HG03457 (cell line): ENCODE measurements around the gene AGTPBP1.
"Not testable (repeated sequence)": the region's sequence is repeated elsewhere in the genome, so short reads cannot be mapped to it uniquely, and the experiment has no call there.

Experiments
- ATAC-seq: cut with Tn5 transposase; IDR thresholded peaks from one replicate; pipeline ENCODE4 v1.9.1; 2021; ENCODE audit warnings: moderate number of reproducible peaks; ENCODE audit not compliant: unreplicated experiment

Gene AGTPBP1

GRCh38 chr9:85723215-85723614 is 18.5 kb downstream of the AGTPBP1 start:
- ATAC-seq: no peak

- ATAC-seq: not testable (repeated sequence)
Observed at GRCh38 chr9:85719411-85719810, 22.3 kb downstream of the AGTPBP1 start.

- not testable (repeated sequence) for ATAC-seq
Observed at GRCh38 chr9:85717818-85718217, 23.9 kb downstream of the AGTPBP1 start.

GRCh38 chr9:85717220-85717619 is 24.5 kb downstream of the AGTPBP1 start:
- no peak for ATAC-seq

- ATAC-seq: peak; percentile 57
Observed at GRCh38 chr9:85716031-85716877, 25.5 kb downstream of the AGTPBP1 start.

GRCh38 chr9:85715587-85715986 is 26.2 kb downstream of the AGTPBP1 start:
- peak; percentile 46 for ATAC-seq

GRCh38 chr9:85713897-85714296 is 27.9 kb downstream of the AGTPBP1 start:
- ATAC-seq: no peak

- no peak for ATAC-seq
Observed at GRCh38 chr9:85704744-85705143, 37.0 kb downstream of the AGTPBP1 start.

- no peak for ATAC-seq
Observed at GRCh38 chr9:85703398-85703797, 38.4 kb downstream of the AGTPBP1 start.

- ATAC-seq: no peak
Observed at GRCh38 chr9:85702726-85703289, 38.9 kb downstream of the AGTPBP1 start.

GRCh38 chr9:85702191-85702590 is 39.6 kb downstream of the AGTPBP1 start:
- no peak for ATAC-seq

- ATAC-seq: no peak
Observed at GRCh38 chr9:85700330-85700729, 41.4 kb downstream of the AGTPBP1 start.

- ATAC-seq: no peak
Observed at GRCh38 chr9:85688361-85688760, 53.4 kb downstream of the AGTPBP1 start.

GRCh38 chr9:85685081-85685480 is 56.7 kb downstream of the AGTPBP1 start:
- ATAC-seq: no peak

GRCh38 chr9:85676790-85677189 is 65.0 kb downstream of the AGTPBP1 start:
- no peak for ATAC-seq

GRCh38 chr9:85667374-85667773 is 74.4 kb downstream of the AGTPBP1 start:
- ATAC-seq: no peak

- no peak for ATAC-seq
Observed at GRCh38 chr9:85666086-85666485, 75.7 kb downstream of the AGTPBP1 start.

GRCh38 chr9:85662573-85662972 is 79.2 kb downstream of the AGTPBP1 start:
- ATAC-seq: no peak

- no peak for ATAC-seq
Observed at GRCh38 chr9:85658716-85659115, 83.0 kb downstream of the AGTPBP1 start.

- no peak for ATAC-seq
Observed at GRCh38 chr9:85653153-85653552, 88.6 kb downstream of the AGTPBP1 start.

GRCh38 chr9:85647571-85647970 is 94.2 kb downstream of the AGTPBP1 start:
- peak; percentile 82 for ATAC-seq

GRCh38 chr9:85645909-85646627 is 95.7 kb downstream of the AGTPBP1 start:
- no peak for ATAC-seq
